ENCODE data around the gene SLC2A11.
"Not testable (repeated sequence)": the region's sequence is repeated elsewhere in the genome, so short reads cannot be mapped to it uniquely, and the experiment has no call there.

Gene SLC2A11

DNA sequence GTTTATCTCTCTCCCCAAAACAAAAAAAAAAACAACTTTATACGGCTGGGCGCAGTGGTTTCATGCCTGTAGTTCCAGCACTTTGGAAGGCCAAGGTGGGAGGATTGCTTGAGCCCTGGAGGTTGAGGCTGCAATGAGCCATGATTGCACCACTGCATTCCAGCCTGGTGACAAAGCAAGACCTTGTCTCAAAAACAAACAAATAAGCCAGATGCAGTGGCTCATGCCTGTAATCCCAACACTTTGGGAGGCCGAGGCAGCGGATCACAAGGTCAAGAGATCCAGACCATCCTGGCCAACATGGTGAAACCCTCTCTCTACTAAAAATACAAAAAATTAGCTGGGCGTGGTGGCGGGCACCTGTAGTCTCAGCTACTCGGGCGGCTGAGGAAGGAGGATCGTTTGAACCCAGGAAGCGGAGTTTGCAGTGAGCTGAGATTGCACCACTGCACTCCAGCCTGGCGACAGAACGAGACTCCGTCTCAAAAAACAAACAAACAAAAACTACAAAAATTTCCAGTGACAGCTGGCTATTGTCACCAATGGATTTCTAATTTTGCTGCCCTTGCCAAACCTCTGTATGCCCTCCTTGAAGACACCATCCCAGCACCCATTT, 64.0 kb downstream of the SLC2A11 start:
- in situ Hi-C loops (cut with MboI; ENCODE audit: low pct_unique_long_range_greater_than_20kb, low sequenced_read_pairs); DNase-seq: not testable (repeated sequence)

DNA sequence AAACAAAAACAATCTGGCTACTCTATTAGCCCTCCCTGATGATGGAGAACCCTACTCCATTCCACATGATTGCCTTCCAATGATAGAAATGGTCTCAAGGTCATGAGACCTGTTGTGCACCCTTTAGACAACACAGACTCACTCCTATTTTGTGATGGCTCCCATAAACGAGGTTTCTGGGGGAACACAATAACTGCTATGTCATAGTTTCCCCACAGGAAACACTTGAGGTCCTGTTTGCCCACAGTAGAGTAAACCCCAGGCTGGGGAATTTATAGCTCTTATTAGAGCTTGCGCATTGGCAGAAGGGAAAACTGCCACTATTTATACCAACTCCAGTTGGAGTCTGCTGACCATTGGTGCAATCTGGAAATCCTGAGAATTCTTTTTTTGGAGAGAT, 65.2 kb downstream of the SLC2A11 start:
- DNase-seq: no peak
- in situ Hi-C loops (cut with MboI; ENCODE audit: low pct_unique_long_range_greater_than_20kb, low sequenced_read_pairs): no loop called here

DNA sequence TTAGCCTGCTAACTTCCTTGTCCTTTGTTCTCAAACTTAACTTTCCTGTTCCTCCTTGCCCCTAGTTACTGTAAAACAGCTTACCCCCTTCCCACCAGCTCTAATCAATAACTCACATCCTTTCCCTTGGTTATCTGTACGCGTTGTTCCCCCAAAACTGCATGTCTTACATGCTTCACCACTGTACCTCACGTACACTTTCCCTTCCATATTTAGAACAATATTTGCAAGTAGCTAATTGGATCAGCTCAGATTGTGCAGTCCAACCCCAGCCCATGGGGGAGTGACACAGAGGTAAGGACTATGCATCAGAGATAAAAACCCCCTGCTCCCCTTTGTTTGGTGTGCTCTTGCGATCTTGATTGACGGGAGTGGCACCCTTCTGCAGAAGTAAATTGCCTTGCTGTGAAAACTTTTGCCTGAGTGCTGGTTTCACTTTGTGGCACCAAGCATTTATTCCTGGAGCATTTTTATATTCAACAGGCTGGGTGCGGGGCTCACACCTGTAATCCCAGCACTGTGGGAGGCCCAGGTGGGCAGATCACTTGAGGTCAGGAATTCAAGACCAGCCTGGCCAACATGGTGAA, 67.4 kb downstream of the SLC2A11 start:
- in situ Hi-C loops (cut with MboI; ENCODE audit: low pct_unique_long_range_greater_than_20kb, low sequenced_read_pairs): no loop called here
- no peak for DNase-seq

DNA sequence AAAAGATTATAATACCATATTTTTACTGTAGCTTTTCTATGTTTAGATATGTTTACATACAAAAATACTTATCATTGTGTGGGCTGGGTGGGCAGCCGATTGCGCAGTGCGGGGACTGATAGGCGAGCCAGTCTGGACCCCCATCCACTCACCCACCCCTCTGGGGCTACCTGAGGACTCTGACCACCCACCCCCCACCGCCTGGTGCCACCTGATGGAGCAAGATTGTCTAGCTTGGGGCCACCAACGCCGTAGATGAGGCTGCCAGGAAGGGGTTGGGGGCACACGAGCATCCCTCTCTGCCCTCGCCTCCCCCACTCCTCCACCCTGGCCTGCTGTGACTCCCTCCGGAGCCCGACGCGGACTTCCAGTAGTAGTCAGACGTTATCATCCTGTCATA, 68.9 kb downstream of the SLC2A11 start:
- in situ Hi-C loops (cut with MboI; ENCODE audit: low pct_unique_long_range_greater_than_20kb, low sequenced_read_pairs): no loop called here
- DNase-seq: no peak
